Measurements from ENCODE around the gene ITIH4. TPM values are rescaled to one million over a fixed set of nuclear protein-coding genes. Genes with fewer than 3 reads are reported as not detected.

ITIH4 gene
- total RNA-seq, 1 experiment from 2014 or later = 1.5 TPM

DNA sequence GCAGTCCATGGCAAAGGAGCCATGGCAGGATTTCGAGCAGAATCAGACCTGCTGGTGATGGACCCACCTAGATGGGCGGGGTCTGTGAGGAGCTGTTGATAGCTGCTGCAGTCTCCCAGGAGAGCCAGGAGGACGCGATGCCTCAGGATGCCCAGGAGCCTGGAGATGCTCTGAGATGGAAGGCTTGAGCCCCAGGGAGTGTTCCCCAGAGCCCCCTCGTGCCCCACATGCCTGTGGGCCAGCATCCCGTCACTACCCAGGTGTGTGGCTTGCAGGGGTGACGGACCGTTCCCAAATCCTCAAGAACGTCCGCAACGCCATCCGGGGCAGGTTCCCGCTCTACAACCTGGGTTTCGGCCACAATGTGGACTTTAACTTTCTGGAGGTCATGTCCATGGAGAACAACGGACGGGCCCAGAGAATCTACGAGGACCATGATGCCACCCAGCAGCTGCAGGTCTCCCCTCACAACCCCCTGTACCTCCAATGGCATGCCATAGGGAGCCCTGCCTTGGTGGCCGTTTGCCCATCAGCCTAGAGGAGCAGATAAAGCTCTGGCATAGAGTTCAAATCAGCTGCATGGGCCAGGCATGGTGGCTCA, 46.4 kb downstream of the ITIH4 start:
- no TSS peak for BruUV-seq (replicated peaks)

DNA sequence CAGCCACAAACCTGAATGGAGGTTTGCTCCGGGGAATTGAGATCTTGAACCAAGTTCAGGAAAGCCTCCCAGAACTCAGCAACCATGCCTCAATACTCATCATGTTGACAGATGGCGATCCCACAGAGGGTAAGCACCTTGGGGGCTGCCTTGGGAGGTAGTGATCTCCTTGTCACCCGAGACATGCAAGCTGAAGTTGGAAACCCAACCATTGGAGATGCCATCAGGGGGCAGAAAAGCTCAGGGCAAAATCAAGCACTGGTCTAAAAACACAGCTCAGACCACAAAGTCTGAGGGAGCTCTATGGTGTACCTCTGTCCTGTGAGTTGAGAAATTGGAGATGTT, 47.3 kb downstream of the ITIH4 start:
- ChIA-PET POLR2A (no interaction called here), CTCF (no interaction called here)
- no TSS peak for BruUV-seq (replicated peaks)
- in situ Hi-C loops (cut with HindIII; ENCODE audit: low pct_unique_long_range_greater_than_20kb, low sequenced_read_pairs) (no loop called here), intact Hi-C loops (cut with micrococcal nuclease; ENCODE audit: unreplicated experiment) (no loop called here)
- Histone ChIP-seq H3K27ac (ENCODE audit: low read length) (no peak overlapping the region), H3K4me3 (ENCODE audit: low read depth in 2 of 2, low read length in 2 of 2) (no peak overlapping the region), H3K9me3 (ENCODE audit: control insufficient read depth, insufficient read depth, low read depth, low read length) (no peaks in the 10 kb centered on the region), H3K36me3 (ENCODE audit: control insufficient read depth, insufficient read depth, low read length) (no peaks in the 10 kb centered on the region), H3K27me3 (ENCODE audit: control insufficient read depth, insufficient read depth, low read length) (no peaks in the 10 kb centered on the region; the same call in 1 of the 2 replicates), H3K4me1 (ENCODE audit: control insufficient read depth, insufficient read depth, low read length) (no peaks in the 10 kb centered on the region)
- DNase-seq (ENCODE audit: low read depth, low spot score) = no peak
- ATAC-seq = no peak
- TF ChIP-seq TCF7L2 (IDR thresholded peaks at IDR 0.05; ENCODE audit: low read depth, low read length) (no peak), POLR2AphosphoS5 (IDR thresholded peaks at IDR 0.05; ENCODE audit: low read depth, low read length) (no peak)

More for the DNA sequence above, 46.4 kb downstream of the ITIH4 start:
- no peaks in the 10 kb centered on the region for H3K9me3 ChIP-seq (ENCODE audit: control insufficient read depth, insufficient read depth, low read depth, low read length)
- H3K27me3 ChIP-seq (ENCODE audit: control insufficient read depth, insufficient read depth, low read length) = no peaks in the 10 kb centered on the region; the same call in 1 of the 2 replicates
- intact Hi-C loops (cut with micrococcal nuclease; ENCODE audit: unreplicated experiment) (no loop called here), in situ Hi-C loops (cut with HindIII; ENCODE audit: low pct_unique_long_range_greater_than_20kb, low sequenced_read_pairs) (no loop called here)
- no peaks in the 10 kb centered on the region for H3K36me3 ChIP-seq (ENCODE audit: control insufficient read depth, insufficient read depth, low read length)
- no peak for ATAC-seq
- POLR2A ChIA-PET = no interaction called here
- no peak for DNase-seq (ENCODE audit: low read depth, low spot score)
- H3K27ac ChIP-seq (ENCODE audit: low read length) = no peak overlapping the region
- no peaks in the 10 kb centered on the region for H3K4me1 ChIP-seq (ENCODE audit: control insufficient read depth, insufficient read depth, low read length)
- H3K4me3 ChIP-seq (ENCODE audit: low read depth in 2 of 2, low read length in 2 of 2) = no peak overlapping the region
- TF ChIP-seq TCF7L2 (IDR thresholded peaks at IDR 0.05; ENCODE audit: low read depth, low read length) (no peak), SIN3A (IDR thresholded peaks at IDR 0.05; ENCODE audit: borderline replicate concordance, insufficient read depth, low read depth, low read length) (no peak), POLR2AphosphoS5 (IDR thresholded peaks at IDR 0.05; ENCODE audit: low read depth, low read length) (no peak), CTCF (IDR thresholded peaks at IDR 0.05) (no peak)
- TF ChIP-seq, protein P1, sequence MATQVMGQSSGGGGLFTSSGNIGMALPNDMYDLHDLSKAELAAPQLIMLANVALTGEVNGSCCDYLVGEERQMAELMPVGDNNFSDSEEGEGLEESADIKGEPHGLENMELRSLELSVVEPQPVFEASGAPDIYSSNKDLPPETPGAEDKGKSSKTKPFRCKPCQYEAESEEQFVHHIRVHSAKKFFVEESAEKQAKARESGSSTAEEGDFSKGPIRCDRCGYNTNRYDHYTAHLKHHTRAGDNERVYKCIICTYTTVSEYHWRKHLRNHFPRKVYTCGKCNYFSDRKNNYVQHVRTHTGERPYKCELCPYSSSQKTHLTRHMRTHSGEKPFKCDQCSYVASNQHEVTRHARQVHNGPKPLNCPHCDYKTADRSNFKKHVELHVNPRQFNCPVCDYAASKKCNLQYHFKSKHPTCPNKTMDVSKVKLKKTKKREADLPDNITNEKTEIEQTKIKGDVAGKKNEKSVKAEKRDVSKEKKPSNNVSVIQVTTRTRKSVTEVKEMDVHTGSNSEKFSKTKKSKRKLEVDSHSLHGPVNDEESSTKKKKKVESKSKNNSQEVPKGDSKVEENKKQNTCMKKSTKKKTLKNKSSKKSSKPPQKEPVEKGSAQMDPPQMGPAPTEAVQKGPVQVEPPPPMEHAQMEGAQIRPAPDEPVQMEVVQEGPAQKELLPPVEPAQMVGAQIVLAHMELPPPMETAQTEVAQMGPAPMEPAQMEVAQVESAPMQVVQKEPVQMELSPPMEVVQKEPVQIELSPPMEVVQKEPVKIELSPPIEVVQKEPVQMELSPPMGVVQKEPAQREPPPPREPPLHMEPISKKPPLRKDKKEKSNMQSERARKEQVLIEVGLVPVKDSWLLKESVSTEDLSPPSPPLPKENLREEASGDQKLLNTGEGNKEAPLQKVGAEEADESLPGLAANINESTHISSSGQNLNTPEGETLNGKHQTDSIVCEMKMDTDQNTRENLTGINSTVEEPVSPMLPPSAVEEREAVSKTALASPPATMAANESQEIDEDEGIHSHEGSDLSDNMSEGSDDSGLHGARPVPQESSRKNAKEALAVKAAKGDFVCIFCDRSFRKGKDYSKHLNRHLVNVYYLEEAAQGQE (IDR thresholded peaks at IDR 0.05; ENCODE audit: insufficient read depth in 1 of 2, low read depth in 2 of 2, low read length in 1 of 2) = no peak
- CTCF ChIA-PET = no interaction called here

DNA sequence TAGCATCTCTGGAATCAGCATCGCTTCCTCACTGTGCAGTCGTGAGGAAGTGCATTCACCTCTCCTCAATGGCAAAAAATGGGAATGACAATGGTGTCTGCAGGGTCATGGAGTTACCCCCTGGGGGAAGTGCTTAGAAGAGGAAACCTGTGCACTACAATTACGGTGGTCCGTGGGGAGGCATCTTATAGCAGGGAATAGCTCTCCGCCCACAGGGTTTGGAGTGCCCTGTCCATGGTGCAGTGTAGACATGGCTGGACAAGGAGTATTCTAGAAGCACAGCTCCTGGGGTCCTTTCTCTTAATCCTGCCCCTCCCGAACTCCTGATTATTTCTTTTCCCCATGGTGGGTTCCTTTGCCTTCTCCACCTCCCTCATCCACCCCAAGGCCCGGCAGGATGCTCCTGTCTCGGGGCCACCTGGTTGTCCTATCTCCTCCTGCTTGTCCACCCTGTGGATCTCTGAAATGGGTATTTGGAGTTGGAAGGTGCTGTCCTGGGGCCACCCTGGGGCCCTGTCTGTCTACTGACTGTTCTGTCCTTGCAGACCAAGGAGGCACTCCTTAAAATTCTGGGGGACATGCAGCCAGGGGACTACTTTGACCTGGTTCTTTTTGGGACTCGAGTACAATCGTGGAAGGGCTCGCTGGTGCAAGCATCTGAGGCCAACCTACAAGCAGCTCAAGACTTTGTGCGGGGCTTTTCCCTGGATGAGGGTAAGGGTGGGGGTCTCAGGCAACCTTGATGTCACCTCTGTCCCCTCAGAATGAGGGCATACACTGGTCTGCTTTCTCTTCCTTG, 47.9 kb downstream of the ITIH4 start:
- no TSS peak for BruUV-seq (replicated peaks)
- TF ChIP-seq SIN3A (IDR thresholded peaks at IDR 0.05; ENCODE audit: borderline replicate concordance, insufficient read depth, low read depth, low read length) (no peak), CTCF (IDR thresholded peaks at IDR 0.05) (no peak), POLR2AphosphoS5 (IDR thresholded peaks at IDR 0.05; ENCODE audit: low read depth, low read length) (no peak), TCF7L2 (IDR thresholded peaks at IDR 0.05; ENCODE audit: low read depth, low read length) (no peak)
- TF ChIP-seq, protein P1 (IDR thresholded peaks at IDR 0.05; ENCODE audit: insufficient read depth in 1 of 2, low read depth in 2 of 2, low read length in 1 of 2) = no peak
- H3K27me3 ChIP-seq (ENCODE audit: control insufficient read depth, insufficient read depth, low read length) = no peaks in the 10 kb centered on the region; the same call in 1 of the 2 replicates
- no peaks in the 10 kb centered on the region for H3K36me3 ChIP-seq (ENCODE audit: control insufficient read depth, insufficient read depth, low read length)
- CTCF ChIA-PET = no interaction called here
- no peaks in the 10 kb centered on the region for H3K4me1 ChIP-seq (ENCODE audit: control insufficient read depth, insufficient read depth, low read length)
- no peak overlapping the region for H3K27ac ChIP-seq (ENCODE audit: low read length)
- H3K4me3 ChIP-seq (ENCODE audit: low read depth in 2 of 2, low read length in 2 of 2) = no peak overlapping the region
- POLR2A ChIA-PET = interaction anchor here (0.7 kb wide), 1 partner anchor 77 kb away, joined by 3 read pairs; the partner anchor contains the start of genes GLT8D1 and SPCS1
- no peaks in the 10 kb centered on the region for H3K9me3 ChIP-seq (ENCODE audit: control insufficient read depth, insufficient read depth, low read depth, low read length)
- intact Hi-C loops (cut with micrococcal nuclease; ENCODE audit: unreplicated experiment) (no loop called here), in situ Hi-C loops (cut with HindIII; ENCODE audit: low pct_unique_long_range_greater_than_20kb, low sequenced_read_pairs) (no loop called here)
- DNase-seq (ENCODE audit: low read depth, low spot score) = no peak
- no peak for ATAC-seq
